ENCODE results near the gene NALCN.

Gene NALCN

GRCh38 chr13:101202590-101202989 lies 213.7 kb downstream of the NALCN start:
- Histone ChIP-seq H3K27ac (ENCODE audit: low read length) (no peak overlapping the region), H3K4me3 (ENCODE audit: low read depth in 1 of 2, low read length in 2 of 2) (no peak overlapping the region), H3K36me3 (ENCODE audit: insufficient read depth, low read length) (no peaks in the 10 kb centered on the region), H4K20me1 (ENCODE audit: insufficient read depth, low read length) (no peaks in the 10 kb centered on the region), H3K79me2 (ENCODE audit: insufficient read depth, low read length) (no peaks in the 10 kb centered on the region), H3K9me3 (ENCODE audit: insufficient read depth, low read length, severe bottlenecking) (no peaks in the 10 kb centered on the region), H2AFZ (ENCODE audit: low read depth, low read length) (no peak overlapping the region), H3K4me2 (ENCODE audit: insufficient read depth, low read length) (no peak overlapping the region), H3K4me1 (ENCODE audit: insufficient read depth, low read length) (no peaks in the 10 kb centered on the region), H3K9ac (ENCODE audit: low read depth, low read length) (no peak overlapping the region), H3K27me3 (ENCODE audit: insufficient read depth, low read length, poor library complexity) (no peaks in the 10 kb centered on the region)
- DNase-seq (no peak), ATAC-seq (ENCODE audit: insufficient read depth, low read depth) (no peak)
- TF ChIP-seq CTCF (IDR thresholded peaks at IDR 0.05; ENCODE audit: borderline replicate concordance, extremely low read depth, low read length, poor library complexity, severe bottlenecking) (no peak), EZH2 (IDR thresholded peaks at IDR 0.05; ENCODE audit: borderline replicate concordance, low read depth, low read length, severe bottlenecking) (no peak)

GRCh38 chr13:101190976-101191375 lies 225.3 kb downstream of the NALCN start:
- Histone ChIP-seq H3K36me3 (ENCODE audit: insufficient read depth, low read length) (no peaks in the 10 kb centered on the region), H3K4me3 (ENCODE audit: low read depth in 1 of 2, low read length in 2 of 2) (no peak overlapping the region), H3K9ac (ENCODE audit: low read depth, low read length) (no peak overlapping the region), H3K4me2 (ENCODE audit: insufficient read depth, low read length) (no peak overlapping the region), H3K9me3 (ENCODE audit: insufficient read depth, low read length, severe bottlenecking) (no peaks in the 10 kb centered on the region), H3K4me1 (ENCODE audit: insufficient read depth, low read length) (no peaks in the 10 kb centered on the region), H2AFZ (ENCODE audit: low read depth, low read length) (no peak overlapping the region), H4K20me1 (ENCODE audit: insufficient read depth, low read length) (no peaks in the 10 kb centered on the region), H3K79me2 (ENCODE audit: insufficient read depth, low read length) (no peaks in the 10 kb centered on the region), H3K27me3 (ENCODE audit: insufficient read depth, low read length, poor library complexity) (no peaks in the 10 kb centered on the region), H3K27ac (ENCODE audit: low read length) (no peak overlapping the region)
- DNase-seq (no peak), ATAC-seq (ENCODE audit: insufficient read depth, low read depth) (no peak)
- TF ChIP-seq CTCF (IDR thresholded peaks at IDR 0.05; ENCODE audit: borderline replicate concordance, extremely low read depth, low read length, poor library complexity, severe bottlenecking) (no peak), EZH2 (IDR thresholded peaks at IDR 0.05; ENCODE audit: borderline replicate concordance, low read depth, low read length, severe bottlenecking) (no peak)

GRCh38 chr13:101190337-101190736 lies 226.0 kb downstream of the NALCN start:
- H3K36me3 ChIP-seq (ENCODE audit: insufficient read depth, low read length) = no peaks in the 10 kb centered on the region
- H3K4me2 ChIP-seq (ENCODE audit: insufficient read depth, low read length) = no peak overlapping the region
- no peak for TF ChIP-seq CTCF (IDR thresholded peaks at IDR 0.05; ENCODE audit: borderline replicate concordance, extremely low read depth, low read length, poor library complexity, severe bottlenecking)
- no peak for TF ChIP-seq EZH2 (IDR thresholded peaks at IDR 0.05; ENCODE audit: borderline replicate concordance, low read depth, low read length, severe bottlenecking)
- DNase-seq (no peak), ATAC-seq (ENCODE audit: insufficient read depth, low read depth) (no peak)
- H3K27me3 ChIP-seq (ENCODE audit: insufficient read depth, low read length, poor library complexity) = no peaks in the 10 kb centered on the region
- H4K20me1 ChIP-seq (ENCODE audit: insufficient read depth, low read length) = no peaks in the 10 kb centered on the region
- no peak overlapping the region for H2AFZ ChIP-seq (ENCODE audit: low read depth, low read length)
- no peak overlapping the region for H3K27ac ChIP-seq (ENCODE audit: low read length)
- no peak overlapping the region for H3K4me3 ChIP-seq (ENCODE audit: low read depth in 1 of 2, low read length in 2 of 2)
- H3K4me1 ChIP-seq (ENCODE audit: insufficient read depth, low read length) = no peaks in the 10 kb centered on the region
- H3K9me3 ChIP-seq (ENCODE audit: insufficient read depth, low read length, severe bottlenecking) = no peaks in the 10 kb centered on the region
- H3K79me2 ChIP-seq (ENCODE audit: insufficient read depth, low read length) = no peaks in the 10 kb centered on the region
- H3K9ac ChIP-seq (ENCODE audit: low read depth, low read length) = no peak overlapping the region

- Histone ChIP-seq H3K4me2 (ENCODE audit: insufficient read depth, low read length) (no peak overlapping the region), H3K4me1 (ENCODE audit: insufficient read depth, low read length) (no peaks in the 10 kb centered on the region), H2AFZ (ENCODE audit: low read depth, low read length) (no peak overlapping the region), H3K79me2 (ENCODE audit: insufficient read depth, low read length) (no peaks in the 10 kb centered on the region), H3K27me3 (ENCODE audit: insufficient read depth, low read length, poor library complexity) (no peaks in the 10 kb centered on the region), H3K9me3 (ENCODE audit: insufficient read depth, low read length, severe bottlenecking) (no peaks in the 10 kb centered on the region), H3K9ac (ENCODE audit: low read depth, low read length) (no peak overlapping the region), H3K27ac (ENCODE audit: low read length) (no peak overlapping the region), H3K36me3 (ENCODE audit: insufficient read depth, low read length) (no peaks in the 10 kb centered on the region), H4K20me1 (ENCODE audit: insufficient read depth, low read length) (no peaks in the 10 kb centered on the region), H3K4me3 (ENCODE audit: low read depth in 1 of 2, low read length in 2 of 2) (no peak overlapping the region)
- ATAC-seq (ENCODE audit: insufficient read depth, low read depth) (no peak), DNase-seq (no peak)
- TF ChIP-seq CTCF (IDR thresholded peaks at IDR 0.05; ENCODE audit: borderline replicate concordance, extremely low read depth, low read length, poor library complexity, severe bottlenecking) (no peak), EZH2 (IDR thresholded peaks at IDR 0.05; ENCODE audit: borderline replicate concordance, low read depth, low read length, severe bottlenecking) (no peak)
Observed at GRCh38 chr13:101185606-101186005, 230.7 kb downstream of the NALCN start.

Data from DND-41 (cell line).